Measurements from ENCODE around the gene GCSH. TPM values are rescaled to one million over a fixed set of nuclear protein-coding genes. Genes with fewer than 3 reads are reported as not detected.

GCSH gene
- total RNA-seq, 1 donor from 2014 or later: 27.0 TPM

- H3K4me3 ChIP-seq: no peak overlapping the region
- no peaks in the 10 kb centered on the region for H3K4me1 ChIP-seq
- no peak overlapping the region for H3K27ac ChIP-seq
- no peaks in the 10 kb centered on the region for H3K36me3 ChIP-seq
- H3K27me3 ChIP-seq: no peaks in the 10 kb centered on the region
- no peak for DNase-seq (ENCODE audit: extremely low spot score in 2 of 2)
- TF ChIP-seq CTCF (IDR thresholded peaks at IDR 0.05) (no peak), POLR2AphosphoS5 (IDR thresholded peaks at IDR 0.05; ENCODE audit: insufficient read depth in 1 of 2, low read depth in 1 of 2) (no peak), POLR2A (IDR thresholded peaks at IDR 0.05) (no peak)
- no peaks in the 10 kb centered on the region for H3K9me3 ChIP-seq
- intact Hi-C loops (cut with DNase I): no loop called here
Measured at GRCh38 chr16:81105946-81106345, 9.8 kb upstream of the GCSH start.

DNA sequence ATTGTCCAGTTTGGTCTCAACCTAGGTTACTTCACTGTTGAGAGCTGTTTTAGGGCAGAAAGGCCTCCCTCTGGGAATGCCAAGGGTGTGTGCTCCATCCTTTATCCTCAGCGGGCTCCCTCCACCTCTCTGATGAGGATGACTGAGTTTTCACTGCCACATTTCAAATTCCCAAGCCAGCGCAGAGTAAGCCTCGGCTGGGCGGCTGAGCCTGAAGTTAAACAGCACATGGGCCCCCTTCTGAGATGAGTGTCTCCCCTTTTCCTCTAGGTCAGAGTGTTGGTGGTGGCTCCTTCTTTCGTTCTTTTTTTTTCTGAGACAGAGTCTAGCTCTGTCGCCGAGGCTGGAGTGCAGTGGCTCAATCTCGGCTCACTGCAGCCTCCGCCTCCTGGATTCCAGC, 5.5 kb upstream of the GCSH start:
- peaks cover 7% of the 10 kb centered on the region for H3K4me1 ChIP-seq
- no peaks in the 10 kb centered on the region for H3K36me3 ChIP-seq
- H3K27ac ChIP-seq: no peak overlapping the region
- no peak overlapping the region for H3K4me3 ChIP-seq
- H3K9me3 ChIP-seq: no peaks in the 10 kb centered on the region
- DNase-seq (ENCODE audit: extremely low spot score in 2 of 2): no peak
- H3K27me3 ChIP-seq: no peaks in the 10 kb centered on the region
- TF ChIP-seq CTCF (IDR thresholded peaks at IDR 0.05) (no peak), POLR2A (IDR thresholded peaks at IDR 0.05) (no peak), POLR2AphosphoS5 (IDR thresholded peaks at IDR 0.05; ENCODE audit: insufficient read depth in 1 of 2, low read depth in 1 of 2) (no peak)
- intact Hi-C loops (cut with DNase I): no loop called here

- H3K36me3 ChIP-seq: no peaks in the 10 kb centered on the region
- H3K9me3 ChIP-seq: no peaks in the 10 kb centered on the region
- H3K4me1 ChIP-seq: peaks cover 8% of the 10 kb centered on the region
- TF ChIP-seq POLR2AphosphoS5 (IDR thresholded peaks at IDR 0.05; ENCODE audit: insufficient read depth in 1 of 2, low read depth in 1 of 2): no peak
- no peak for TF ChIP-seq POLR2A (IDR thresholded peaks at IDR 0.05)
- no peak for TF ChIP-seq CTCF (IDR thresholded peaks at IDR 0.05)
- H3K27me3 ChIP-seq: no peaks in the 10 kb centered on the region
- no peak overlapping the region for H3K27ac ChIP-seq
- no peak overlapping the region for H3K4me3 ChIP-seq
- no peak for DNase-seq (ENCODE audit: extremely low spot score in 2 of 2)
- intact Hi-C loops (cut with DNase I): no loop called here
Measured at GRCh38 chr16:81099958-81100357, 3.8 kb upstream of the GCSH start.

GRCh38 chr16:81097230-81097629, 1.0 kb upstream of the GCSH start:
- peaks cover 8% of the 10 kb centered on the region for H3K4me1 ChIP-seq
- no peak for TF ChIP-seq POLR2AphosphoS5 (IDR thresholded peaks at IDR 0.05; ENCODE audit: insufficient read depth in 1 of 2, low read depth in 1 of 2)
- no peak overlapping the region for H3K4me3 ChIP-seq
- peak overlapping the region; percentile 40 for H3K27ac ChIP-seq
- intact Hi-C loops (cut with DNase I): no loop called here
- no peak for DNase-seq (ENCODE audit: extremely low spot score in 2 of 2)
- H3K27me3 ChIP-seq: no peaks in the 10 kb centered on the region
- H3K36me3 ChIP-seq: no peaks in the 10 kb centered on the region
- no peaks in the 10 kb centered on the region for H3K9me3 ChIP-seq

DNA sequence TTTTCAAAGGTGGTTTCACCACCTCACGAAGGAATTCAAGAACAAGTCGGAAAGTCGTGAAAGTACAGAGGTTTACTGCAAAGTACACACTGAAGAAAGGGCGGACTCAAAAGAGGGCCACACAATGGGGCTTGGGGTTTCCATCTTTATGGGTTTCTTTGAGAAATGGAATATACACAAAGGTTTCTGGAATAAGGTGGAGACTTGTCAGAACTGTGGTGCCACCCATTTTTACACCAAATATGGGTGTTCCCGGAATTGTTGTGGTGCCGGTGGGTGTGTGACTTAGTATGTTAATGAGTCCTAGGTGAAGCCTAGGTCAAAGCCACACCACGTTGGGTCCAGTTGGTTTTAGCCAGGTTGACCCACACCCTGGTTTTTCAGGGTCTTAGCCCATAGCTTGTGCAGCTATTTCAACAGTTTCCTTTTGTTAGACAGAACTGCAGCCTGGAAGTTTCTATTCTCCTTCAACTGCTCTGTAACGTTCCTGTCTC, 567 bp upstream of the GCSH start:
- Histone ChIP-seq H3K36me3 (no peaks in the 10 kb centered on the region), H3K4me1 (peaks cover 8% of the 10 kb centered on the region), H3K9me3 (no peaks in the 10 kb centered on the region), H3K27me3 (no peaks in the 10 kb centered on the region), H3K27ac (peak overlapping the region; percentile 40), H3K4me3 (peak overlapping the region; percentile 19 to 89)
- no peak for DNase-seq (ENCODE audit: extremely low spot score in 2 of 2)
- TF ChIP-seq POLR2AphosphoS5 (IDR thresholded peaks at IDR 0.05; ENCODE audit: insufficient read depth in 1 of 2, low read depth in 1 of 2): no peak
- no peak for TF ChIP-seq CTCF (IDR thresholded peaks at IDR 0.05)
- no peak for TF ChIP-seq POLR2A (IDR thresholded peaks at IDR 0.05)
- intact Hi-C loops (cut with DNase I): no loop called here

DNA sequence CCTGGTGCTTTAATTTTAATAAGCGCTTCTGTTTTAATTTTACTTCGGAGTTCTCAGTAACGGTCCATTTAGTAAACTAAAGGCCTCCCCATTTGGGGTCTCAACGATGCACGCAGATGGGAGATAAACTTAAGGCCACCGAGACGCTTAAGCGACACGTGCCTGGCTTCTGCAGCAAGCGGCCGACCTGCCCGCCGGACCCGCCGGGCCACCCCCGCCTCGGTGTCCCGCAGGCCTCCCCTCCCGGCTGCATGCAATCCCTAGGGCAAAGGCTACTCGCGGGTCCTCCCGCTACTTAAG, 592 bp downstream of the GCSH start:
- peaks cover 8% of the 10 kb centered on the region for H3K4me1 ChIP-seq
- no peaks in the 10 kb centered on the region for H3K27me3 ChIP-seq
- TF ChIP-seq CTCF (IDR thresholded peaks at IDR 0.05) (no peak), POLR2AphosphoS5 (IDR thresholded peaks at IDR 0.05; ENCODE audit: insufficient read depth in 1 of 2, low read depth in 1 of 2) (no peak), POLR2A (IDR thresholded peaks at IDR 0.05) (no peak)
- DNase-seq (ENCODE audit: extremely low spot score in 2 of 2): no peak
- H3K36me3 ChIP-seq: no peaks in the 10 kb centered on the region
- H3K27ac ChIP-seq: peak overlapping the region; percentile 73
- peak overlapping the region; percentile 78 to 89 for H3K4me3 ChIP-seq
- no peaks in the 10 kb centered on the region for H3K9me3 ChIP-seq
- intact Hi-C loops (cut with DNase I): no loop called here
